ENCODE measurements around the gene CDK4.
A peak's percentile ranks its signal among the peaks of the same experiment; 100 is the strongest.

DNA sequence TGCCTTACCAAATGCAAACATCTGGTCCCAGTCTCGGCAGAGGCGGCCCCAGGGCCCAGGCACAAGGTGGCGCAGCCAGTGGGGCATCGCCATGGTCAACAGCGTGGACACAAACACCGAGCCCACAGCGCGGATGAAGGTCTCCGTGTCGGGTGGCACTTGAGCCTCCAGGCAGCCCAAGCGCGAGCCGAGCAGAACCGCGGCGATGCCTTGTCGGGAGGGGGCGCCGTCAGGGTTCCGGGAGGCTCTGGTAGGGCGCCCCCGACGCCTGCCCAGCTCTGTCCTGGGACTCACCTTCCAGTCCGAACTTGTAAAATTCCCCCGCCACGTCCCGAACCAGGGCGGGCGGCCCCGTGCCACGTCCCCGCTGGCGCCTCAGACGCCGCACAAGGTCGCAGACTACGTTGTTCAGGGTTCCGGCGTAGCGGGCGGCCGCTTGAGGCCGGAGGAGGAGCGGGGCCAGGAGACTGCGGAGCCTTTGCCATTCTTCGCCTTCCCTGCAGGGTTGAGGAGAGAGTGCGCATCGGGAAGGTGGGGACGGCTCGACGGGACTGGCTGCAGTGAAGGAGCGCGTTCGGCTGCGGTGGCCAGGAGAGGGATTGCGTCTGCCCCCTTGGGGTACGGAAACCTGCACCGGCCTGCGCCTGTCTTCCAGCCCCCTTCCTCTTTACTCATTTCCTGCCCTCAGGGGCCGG, 13.0 kb upstream of the CDK4 start:
- TF ChIP-seq, protein P1, sequence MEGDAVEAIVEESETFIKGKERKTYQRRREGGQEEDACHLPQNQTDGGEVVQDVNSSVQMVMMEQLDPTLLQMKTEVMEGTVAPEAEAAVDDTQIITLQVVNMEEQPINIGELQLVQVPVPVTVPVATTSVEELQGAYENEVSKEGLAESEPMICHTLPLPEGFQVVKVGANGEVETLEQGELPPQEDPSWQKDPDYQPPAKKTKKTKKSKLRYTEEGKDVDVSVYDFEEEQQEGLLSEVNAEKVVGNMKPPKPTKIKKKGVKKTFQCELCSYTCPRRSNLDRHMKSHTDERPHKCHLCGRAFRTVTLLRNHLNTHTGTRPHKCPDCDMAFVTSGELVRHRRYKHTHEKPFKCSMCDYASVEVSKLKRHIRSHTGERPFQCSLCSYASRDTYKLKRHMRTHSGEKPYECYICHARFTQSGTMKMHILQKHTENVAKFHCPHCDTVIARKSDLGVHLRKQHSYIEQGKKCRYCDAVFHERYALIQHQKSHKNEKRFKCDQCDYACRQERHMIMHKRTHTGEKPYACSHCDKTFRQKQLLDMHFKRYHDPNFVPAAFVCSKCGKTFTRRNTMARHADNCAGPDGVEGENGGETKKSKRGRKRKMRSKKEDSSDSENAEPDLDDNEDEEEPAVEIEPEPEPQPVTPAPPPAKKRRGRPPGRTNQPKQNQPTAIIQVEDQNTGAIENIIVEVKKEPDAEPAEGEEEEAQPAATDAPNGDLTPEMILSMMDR (IDR thresholded peaks at IDR 0.05), result peak in 3 of 6 experiments; percentile 10 to 29 (median 24)
- no peak for TF ChIP-seq POLR2A (IDR thresholded peaks at IDR 0.05)

Measured in esophagus squamous epithelium (tissue), 4 donors.